MCF 10A (cell line): ENCODE results near the gene POU2AF2. TPM values are rescaled to one million over a fixed set of nuclear protein-coding genes. Genes with fewer than 3 reads are reported as not detected.

Experiments
- BruUV-seq: library from RNA; stranded (reverse); fragments of 400-500 nt; replicated peaks from 2 replicates; lab custom pipeline; 2021; lab: Mats Ljungman, UMichigan
- CTCF ChIA-PET: fragments of 300-600 bp; sonication (Branson Sonifier 250); formaldehyde crosslinking; extraction: SDS; loops from one replicate; lab custom pipeline; 2021; ENCODE audit warnings: antibody characterized with exemption, inconsistent platforms; lab: Yijun Ruan, JAX
- POLR2A ChIA-PET: fragments of 300-600, 350-650 bp; sonication (Branson Sonifier 250); formaldehyde crosslinking; extraction: SDS; loops from one replicate; lab custom pipeline; 2020; ENCODE audit warnings: antibody characterized with exemption, inconsistent platforms; lab: Yijun Ruan, JAX
- DNase-seq: peaks from one replicate; pipeline ENCODE4 v3.0.0-alpha.2; 2018; ENCODE audit not compliant: unreplicated experiment
- H3K27ac Mint-ChIP-seq: one replicate; pipeline ENCODE4 v1.8.0; 2022; ENCODE audit warnings: mild to moderate bottlenecking, low read depth, mixed read lengths; ENCODE audit not compliant: unreplicated experiment
- H3K27me3 Mint-ChIP-seq: one replicate; pipeline ENCODE4 v1.8.0; 2022; ENCODE audit warnings: mixed read lengths; ENCODE audit not compliant: insufficient read depth, unreplicated experiment
- H3K36me3 Mint-ChIP-seq: one replicate; pipeline ENCODE4 v1.8.0; 2022; ENCODE audit warnings: mild to moderate bottlenecking, moderate library complexity, mixed read lengths; ENCODE audit not compliant: insufficient read depth, unreplicated experiment
- H3K4me1 Mint-ChIP-seq: one replicate; pipeline ENCODE4 v1.8.0; 2022; ENCODE audit warnings: mixed read lengths; ENCODE audit not compliant: insufficient read depth, unreplicated experiment
- H3K4me3 Mint-ChIP-seq: one replicate; pipeline ENCODE4 v1.8.0; 2022; ENCODE audit warnings: mild to moderate bottlenecking, moderate library complexity, mixed read lengths; ENCODE audit not compliant: unreplicated experiment
- H3K9me3 Mint-ChIP-seq: one replicate; pipeline ENCODE4 v1.8.0; 2022; ENCODE audit warnings: mixed read lengths; ENCODE audit not compliant: unreplicated experiment
- intact Hi-C: fragments of 100-400 bp; cut with micrococcal nuclease; formaldehyde crosslinking; loops from 2 replicates; pipeline ENCODE4 v1.14.1; 2022
- total RNA-seq: library from RNA; stranded (reverse); gene quantifications from 2 replicates; pipeline ENCODE4 v1.2.3, GENCODE V29; 2022
- TF ChIP-seq, protein P1 (sequence below): fragments of 200-600 bp; IDR thresholded peaks from one replicate; pipeline ENCODE4 v1.8.0; 2022; ENCODE audit warnings: antibody characterized with exemption, mild to moderate bottlenecking; ENCODE audit not compliant: unreplicated experiment

Gene POU2AF2
- total RNA-seq, 1 experiment from 2014 or later = not detected

DNA sequence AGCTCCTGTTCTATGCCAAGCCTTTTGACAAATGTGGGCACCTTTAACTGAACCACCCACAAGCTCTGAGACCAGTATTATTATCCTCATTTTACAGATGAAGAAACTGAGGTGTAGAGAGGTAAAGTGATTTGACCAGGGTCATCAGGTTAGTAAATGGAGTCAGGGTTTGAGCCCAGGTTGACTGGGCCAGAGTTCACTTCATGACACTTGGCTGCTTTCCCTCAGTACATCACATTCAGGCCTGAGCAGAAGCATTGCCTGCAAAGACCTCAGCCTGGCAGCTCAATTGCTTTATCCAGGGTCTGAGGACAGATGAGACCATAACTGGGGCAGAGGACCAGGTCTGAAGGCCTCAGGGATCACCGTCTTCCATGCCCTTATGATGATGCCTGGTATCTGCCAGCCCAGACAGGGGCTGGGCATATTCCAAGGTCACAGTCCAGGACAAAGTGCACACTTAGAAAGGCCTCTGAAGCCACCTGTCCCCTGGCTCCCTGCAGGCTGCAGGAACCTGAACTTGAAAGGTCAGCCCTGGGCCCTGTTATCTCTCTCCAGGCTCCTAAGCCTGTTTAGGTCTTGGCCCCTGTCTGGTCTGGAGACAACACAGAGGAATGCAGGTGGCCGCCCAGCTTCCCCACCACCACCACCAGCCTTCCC, 84.8 kb downstream of the POU2AF2 start:
- DNase-seq = no peak
- Mint-ChIP-seq H3K36me3 (no peaks in the 10 kb centered on the region), H3K27ac (no peak overlapping the region), H3K4me3 (no peak overlapping the region), H3K4me1 (peaks cover under 1% of the 10 kb centered on the region), H3K27me3 (peaks cover 10% of the 10 kb centered on the region), H3K9me3 (no peaks in the 10 kb centered on the region)
- CTCF ChIA-PET = interaction anchor here (0.6 kb wide), 1 partner anchor 46 kb away, joined by 6 read pairs; no protein-coding TSS in a partner anchor
- TF ChIP-seq, protein P1, sequence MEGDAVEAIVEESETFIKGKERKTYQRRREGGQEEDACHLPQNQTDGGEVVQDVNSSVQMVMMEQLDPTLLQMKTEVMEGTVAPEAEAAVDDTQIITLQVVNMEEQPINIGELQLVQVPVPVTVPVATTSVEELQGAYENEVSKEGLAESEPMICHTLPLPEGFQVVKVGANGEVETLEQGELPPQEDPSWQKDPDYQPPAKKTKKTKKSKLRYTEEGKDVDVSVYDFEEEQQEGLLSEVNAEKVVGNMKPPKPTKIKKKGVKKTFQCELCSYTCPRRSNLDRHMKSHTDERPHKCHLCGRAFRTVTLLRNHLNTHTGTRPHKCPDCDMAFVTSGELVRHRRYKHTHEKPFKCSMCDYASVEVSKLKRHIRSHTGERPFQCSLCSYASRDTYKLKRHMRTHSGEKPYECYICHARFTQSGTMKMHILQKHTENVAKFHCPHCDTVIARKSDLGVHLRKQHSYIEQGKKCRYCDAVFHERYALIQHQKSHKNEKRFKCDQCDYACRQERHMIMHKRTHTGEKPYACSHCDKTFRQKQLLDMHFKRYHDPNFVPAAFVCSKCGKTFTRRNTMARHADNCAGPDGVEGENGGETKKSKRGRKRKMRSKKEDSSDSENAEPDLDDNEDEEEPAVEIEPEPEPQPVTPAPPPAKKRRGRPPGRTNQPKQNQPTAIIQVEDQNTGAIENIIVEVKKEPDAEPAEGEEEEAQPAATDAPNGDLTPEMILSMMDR = no peak
- no TSS peak for BruUV-seq
- POLR2A ChIA-PET = interaction anchor here (1.3 kb wide), 1 partner anchor 27 kb away, joined by 8 read pairs; no protein-coding TSS in a partner anchor
- intact Hi-C loops = no loop called here

- DNase-seq = no peak
These were observed 86.4 kb downstream of the POU2AF2 start for GRCh38 chr11:111331711-111332479.

GRCh38 chr11:111334532-111335502, 89.3 kb downstream of the POU2AF2 start:
- H3K36me3 Mint-ChIP-seq = no peaks in the 10 kb centered on the region
- CTCF ChIA-PET = interaction anchor here (0.6 to 1.6 kb wide), 2 partner anchors 52 to 867 kb away, joined by 3 to 5 read pairs; no protein-coding TSS in a partner anchor
- H3K27ac Mint-ChIP-seq = no peak overlapping the region
- TF ChIP-seq, protein P1 = no peak
- no peak overlapping the region for H3K4me3 Mint-ChIP-seq
- no peak for DNase-seq
- intact Hi-C loops = no loop called here
- POLR2A ChIA-PET = no interaction called here
- peaks cover 16% of the 10 kb centered on the region for H3K4me1 Mint-ChIP-seq
- no TSS peak for BruUV-seq
- no peaks in the 10 kb centered on the region for H3K27me3 Mint-ChIP-seq
- no peaks in the 10 kb centered on the region for H3K9me3 Mint-ChIP-seq

More at GRCh38 chr11:111331711-111332479, 86.4 kb downstream of the POU2AF2 start:
- POLR2A ChIA-PET = interaction anchor here (0.5 kb wide), 1 partner anchor 14 kb away, joined by 3 read pairs; no protein-coding TSS in a partner anchor
- BruUV-seq = no TSS peak
- intact Hi-C loops = no loop called here
- H3K27ac Mint-ChIP-seq = no peak overlapping the region
- no peaks in the 10 kb centered on the region for H3K27me3 Mint-ChIP-seq
- peaks cover 16% of the 10 kb centered on the region for H3K4me1 Mint-ChIP-seq
- TF ChIP-seq, protein P1 = no peak
- CTCF ChIA-PET = interaction anchor here (1.2 kb wide), 1 partner anchor 49 kb away, joined by 4 read pairs; no protein-coding TSS in a partner anchor
- H3K9me3 Mint-ChIP-seq = no peaks in the 10 kb centered on the region
- no peaks in the 10 kb centered on the region for H3K36me3 Mint-ChIP-seq
- H3K4me3 Mint-ChIP-seq = no peak overlapping the region
